ENCODE data around the gene BTG3.

BTG3 gene, protein sequence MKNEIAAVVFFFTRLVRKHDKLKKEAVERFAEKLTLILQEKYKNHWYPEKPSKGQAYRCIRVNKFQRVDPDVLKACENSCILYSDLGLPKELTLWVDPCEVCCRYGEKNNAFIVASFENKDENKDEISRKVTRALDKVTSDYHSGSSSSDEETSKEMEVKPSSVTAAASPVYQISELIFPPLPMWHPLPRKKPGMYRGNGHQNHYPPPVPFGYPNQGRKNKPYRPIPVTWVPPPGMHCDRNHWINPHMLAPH

GRCh38 chr21:17612565-17613241 is at the start of gene BTG3:
TSS of gene BTG3 (minus strand) at chr21:17612901. CDS start at chr21:17609144, 3,757 bp downstream.
- peak; percentile 83 to 88 for DNase-seq

DNA sequence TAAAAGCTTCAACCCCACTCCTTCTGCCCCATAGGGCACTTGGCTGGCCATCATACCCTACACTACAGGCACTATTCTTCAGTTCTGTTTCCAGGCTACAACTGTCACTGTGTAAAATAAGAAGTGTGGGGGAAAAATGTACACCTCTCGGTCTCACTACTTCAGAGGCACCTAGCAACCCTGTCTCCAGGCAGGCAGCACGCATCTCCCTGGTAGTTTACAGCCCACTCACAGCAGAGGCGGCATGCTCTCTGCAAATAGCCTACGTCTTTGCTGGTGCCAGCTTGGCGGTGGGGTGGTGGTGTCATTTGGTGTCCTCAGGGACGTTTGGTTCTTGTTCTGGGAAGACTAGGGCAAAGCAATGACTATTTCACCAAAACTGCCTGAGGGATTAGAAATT is 48.2 kb upstream of the BTG3 start:
- no peak for DNase-seq

DNA sequence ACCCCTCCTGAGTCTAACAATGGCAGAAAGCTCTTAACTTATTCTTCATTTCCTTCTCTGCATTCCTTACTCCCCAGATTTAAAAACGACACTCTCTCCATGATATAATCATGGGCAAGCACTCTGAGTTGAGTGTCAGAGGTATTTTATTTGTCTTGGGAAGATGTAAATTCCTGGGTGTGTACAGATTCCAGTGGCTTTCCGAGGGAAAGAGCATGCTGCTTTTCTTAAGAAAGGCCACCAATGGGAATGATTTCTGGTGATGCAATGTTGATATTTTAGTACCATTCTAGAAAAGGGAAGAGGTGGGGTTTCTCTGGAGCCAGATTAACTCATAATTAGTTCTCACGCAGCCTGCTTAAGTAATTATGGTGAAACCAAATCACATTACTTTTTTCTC is 47.8 kb upstream of the BTG3 start:
- no peak for DNase-seq

DNA sequence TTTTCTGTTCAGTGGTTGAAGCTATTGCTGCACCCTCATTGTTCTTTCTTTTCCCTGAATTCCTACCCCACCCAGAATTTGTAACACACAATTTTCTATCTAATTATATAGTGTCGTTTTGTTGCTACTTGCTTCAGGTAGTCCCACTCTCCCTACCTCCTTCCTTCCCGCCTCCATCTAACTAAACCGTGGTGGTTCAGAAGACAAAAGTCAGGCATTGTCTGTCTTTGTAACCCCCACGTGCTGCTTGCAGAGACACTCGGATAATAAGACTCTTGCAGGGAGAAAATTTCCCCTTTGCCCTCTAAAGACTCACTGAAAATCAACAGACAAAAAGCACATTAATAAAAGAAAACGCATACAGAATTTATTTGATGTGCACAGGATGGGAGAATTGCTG is 46.2 kb upstream of the BTG3 start:
- no peak for DNase-seq

DNA sequence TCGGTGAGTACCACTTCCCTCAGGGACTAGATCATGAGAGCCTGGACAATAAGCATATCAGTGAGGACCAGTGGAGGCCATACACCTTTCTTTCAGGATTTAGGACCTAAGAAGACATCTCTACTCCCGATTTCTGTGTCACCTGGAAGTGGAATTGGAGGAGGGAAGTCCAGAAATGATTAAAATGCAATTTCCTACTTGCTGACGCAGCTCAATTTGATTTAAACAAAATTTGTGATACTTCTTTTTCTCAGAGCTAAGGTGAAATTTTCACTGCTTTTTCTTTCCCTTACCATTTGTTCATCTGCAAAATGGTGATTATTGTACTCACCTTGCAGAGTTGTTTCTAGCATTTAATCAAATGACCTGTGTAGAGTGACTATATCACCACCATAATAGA is 38.8 kb upstream of the BTG3 start:
- DNase-seq: no peak

DNA sequence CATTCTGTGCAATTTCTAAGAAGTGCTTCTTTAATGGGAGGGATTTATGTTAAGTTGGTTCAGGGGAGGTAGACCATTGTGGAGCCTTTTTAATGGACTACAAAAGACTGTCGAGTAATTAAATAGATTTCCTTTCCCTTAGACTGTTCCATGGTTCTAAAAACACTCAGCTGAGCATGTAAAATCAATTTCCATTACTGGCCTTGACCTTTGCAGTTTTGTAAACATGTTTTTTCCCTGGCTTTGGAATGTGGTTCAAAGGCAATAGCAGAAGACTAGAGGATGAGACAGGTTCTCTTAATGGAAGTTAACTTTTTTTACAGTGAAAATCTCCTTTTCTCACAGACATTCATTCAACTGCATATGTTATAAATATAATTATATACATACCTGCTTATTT is 37.6 kb upstream of the BTG3 start:
- DNase-seq: no peak

DNA sequence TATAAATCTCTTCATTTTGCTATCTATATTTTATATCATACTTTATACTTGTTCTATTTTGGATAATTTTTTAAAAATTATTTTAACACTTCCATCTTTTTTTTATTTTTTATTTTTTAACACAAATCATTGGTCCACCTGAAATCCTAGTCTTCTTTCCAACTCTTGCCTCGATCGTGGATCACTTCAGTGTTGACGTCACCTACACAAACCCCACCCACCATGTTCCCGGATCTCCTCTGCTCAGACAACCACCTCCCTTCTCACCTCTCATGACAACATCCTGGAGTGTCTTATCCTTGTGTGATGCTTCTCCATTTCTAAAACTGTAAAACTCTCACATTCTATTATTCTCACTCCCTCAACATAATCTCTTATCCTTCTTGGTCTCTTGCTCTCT is 34.1 kb upstream of the BTG3 start:
- no peak for DNase-seq

DNA sequence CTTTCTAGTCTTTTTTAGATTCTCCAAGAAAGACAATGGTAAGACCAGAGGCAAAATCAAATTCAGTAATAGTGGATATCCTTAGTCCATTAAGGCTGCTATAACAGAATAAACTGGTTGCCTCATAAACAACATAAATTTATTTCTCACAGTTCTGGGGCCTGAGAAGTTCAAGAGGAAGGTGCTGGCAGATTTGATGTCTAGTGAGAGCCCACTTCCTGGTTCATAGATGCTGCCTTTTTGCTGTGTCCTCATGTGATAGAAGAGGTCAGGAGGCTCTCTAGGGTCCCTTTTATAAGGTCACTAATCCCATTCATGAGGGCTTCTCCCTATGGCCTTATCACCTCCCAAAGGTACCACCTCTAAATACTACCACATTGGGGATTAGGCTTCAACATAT is 31.5 kb upstream of the BTG3 start:
- DNase-seq: no peak

DNA sequence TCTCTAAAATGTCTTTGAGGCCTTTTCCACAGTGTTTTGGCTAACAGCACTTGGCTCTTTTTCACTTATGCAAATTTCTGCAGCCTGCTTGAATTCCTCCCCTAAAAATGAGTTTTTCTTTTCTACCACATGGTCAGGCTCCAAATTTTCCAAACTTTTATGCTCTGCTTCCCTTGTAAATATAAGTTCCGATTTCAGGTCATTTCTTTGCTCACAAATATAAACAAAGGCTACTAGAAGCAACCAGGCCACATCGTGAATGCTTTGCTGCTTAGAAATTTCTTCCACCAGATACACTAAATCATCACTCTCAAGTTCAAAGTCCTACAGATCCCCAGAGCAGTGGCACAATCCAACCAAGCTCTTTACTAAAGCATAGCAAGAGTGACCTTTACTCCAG is 28.1 kb upstream of the BTG3 start:
- no peak for DNase-seq

- DNase-seq: no peak
Measured at GRCh38 chr21:17636711-17637110, 24.0 kb upstream of the BTG3 start.

GRCh38 chr21:17631195-17631594 is 18.5 kb upstream of the BTG3 start:
- DNase-seq: no peak

- DNase-seq: no peak
Measured at GRCh38 chr21:17622018-17622417, 9.3 kb upstream of the BTG3 start.

- DNase-seq: no peak
Measured at GRCh38 chr21:17616831-17617230, 4.1 kb upstream of the BTG3 start.

DNA sequence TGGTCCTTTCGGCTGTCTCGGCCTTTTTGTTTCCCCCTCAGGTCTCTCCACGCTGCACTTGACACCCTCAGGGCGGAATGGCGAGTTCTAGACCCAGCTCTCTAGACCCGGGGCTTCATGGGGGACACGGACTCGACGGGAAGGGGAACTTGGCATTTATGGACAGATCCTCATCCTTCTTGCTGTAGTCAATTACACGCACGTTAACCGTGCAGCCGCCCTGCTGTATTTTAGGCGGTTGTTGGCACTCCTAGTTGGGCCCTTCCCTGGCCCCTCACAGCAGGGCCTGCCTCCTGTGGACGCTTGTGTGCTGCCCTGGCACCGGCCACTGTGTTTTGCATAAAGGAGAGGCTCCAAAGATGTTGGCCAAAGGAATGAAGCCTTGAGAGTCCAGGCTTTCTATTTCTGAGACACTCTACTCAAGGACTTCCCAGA is 558 bp upstream of the BTG3 start:
- no peak for DNase-seq

DNA sequence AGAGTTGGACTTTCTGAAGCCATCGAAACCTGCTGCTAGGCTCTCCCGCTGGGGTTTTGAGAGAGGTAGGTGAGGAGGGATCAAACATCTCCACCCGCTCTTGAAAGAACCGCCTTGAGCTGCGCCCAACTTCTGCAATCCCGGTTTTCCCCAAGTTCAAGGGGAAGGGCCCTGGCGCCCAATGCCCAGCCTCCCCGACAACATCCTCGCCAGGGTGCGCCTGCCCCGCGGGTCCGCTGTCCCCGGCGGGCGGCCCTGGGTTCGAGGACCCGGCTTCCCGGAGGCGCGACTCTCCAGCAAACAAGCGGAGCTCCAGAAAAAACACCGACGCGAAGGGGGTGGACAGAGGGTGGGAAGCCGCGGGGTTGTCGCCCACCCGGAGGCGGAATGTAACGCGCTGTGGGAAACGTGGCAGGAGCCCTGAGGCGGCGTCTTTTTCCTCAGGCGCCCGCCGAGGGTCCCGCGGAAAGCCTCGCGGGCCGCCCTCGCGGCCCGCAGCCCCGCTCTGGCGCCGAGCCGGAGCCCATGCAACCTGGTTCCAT is 607 bp downstream of the BTG3 start:
- peak in 1 of 2 experiments; percentile 59 for DNase-seq

- DNase-seq: peak; percentile 86
Measured at GRCh38 chr21:17611414-17612022, 1.2 kb downstream of the BTG3 start.

- peak in 1 of 2 experiments; percentile 16 for DNase-seq
Measured at GRCh38 chr21:17610911-17611310, 1.8 kb downstream of the BTG3 start.

GRCh38 chr21:17609681-17610080 is 3.0 kb downstream of the BTG3 start:
- no peak for DNase-seq

DNA sequence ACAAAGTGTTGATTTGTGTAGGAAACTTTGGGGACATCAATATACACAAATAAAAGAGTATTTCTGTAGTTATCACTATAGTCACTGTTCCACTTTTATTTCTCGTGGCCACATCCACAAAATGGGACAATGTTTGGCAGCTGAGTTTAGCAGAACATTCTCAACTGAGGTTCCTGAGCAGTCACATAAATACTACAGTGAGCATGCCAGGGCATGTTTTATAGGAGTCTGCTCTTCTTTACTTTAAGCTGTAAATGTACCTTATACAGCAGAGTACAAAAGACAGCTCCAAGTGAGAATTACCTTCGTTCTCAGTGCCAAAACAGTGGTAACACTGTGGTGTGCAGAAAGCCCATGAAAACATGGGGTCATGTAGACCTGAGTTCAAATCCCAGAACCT is 5.0 kb downstream of the BTG3 start:
- no peak for DNase-seq

DNA sequence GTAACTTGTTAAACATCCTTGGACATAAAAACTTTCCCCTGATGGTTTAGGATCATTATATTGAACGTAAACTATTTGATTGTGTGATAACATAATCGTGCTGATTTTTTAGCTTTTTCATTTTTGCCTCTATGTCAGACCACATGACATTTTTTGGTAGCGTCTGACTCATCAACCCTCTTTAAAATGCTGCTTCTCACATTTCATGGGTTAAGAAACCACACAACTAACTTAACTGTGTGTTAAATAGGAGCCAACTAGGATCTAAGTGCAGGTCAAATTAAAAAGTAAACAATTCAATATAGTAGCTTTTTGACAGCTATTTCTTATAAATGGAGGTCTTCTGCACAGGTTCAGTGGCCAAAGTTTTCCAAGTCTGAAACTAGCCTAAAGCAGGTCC is 9.8 kb downstream of the BTG3 start:
- no peak for DNase-seq

DNA sequence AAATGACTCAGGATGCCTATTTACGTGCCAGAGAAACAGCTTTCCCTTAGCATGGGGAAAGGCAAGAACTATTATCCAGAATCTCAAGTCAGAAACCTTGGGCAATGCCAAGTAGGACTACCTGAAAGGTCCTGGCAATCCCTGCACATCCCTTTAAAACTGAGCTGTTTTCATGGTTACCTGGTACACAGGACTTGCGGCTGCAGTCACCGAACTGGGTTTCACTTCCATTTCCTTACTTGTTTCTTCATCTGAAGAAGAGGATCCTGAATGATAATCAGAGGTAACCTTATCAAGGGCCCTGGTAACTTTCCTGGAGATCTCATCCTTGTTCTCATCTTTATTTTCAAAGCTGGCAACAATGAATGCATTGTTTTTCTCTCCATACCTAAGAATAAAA is 14.3 kb downstream of the BTG3 start:
- DNase-seq: no peak

GRCh38 chr21:17597680-17598079 is 15.0 kb downstream of the BTG3 start:
- no peak for DNase-seq

- DNase-seq: no peak
Measured at GRCh38 chr21:17590430-17590829, 22.3 kb downstream of the BTG3 start.

DNA sequence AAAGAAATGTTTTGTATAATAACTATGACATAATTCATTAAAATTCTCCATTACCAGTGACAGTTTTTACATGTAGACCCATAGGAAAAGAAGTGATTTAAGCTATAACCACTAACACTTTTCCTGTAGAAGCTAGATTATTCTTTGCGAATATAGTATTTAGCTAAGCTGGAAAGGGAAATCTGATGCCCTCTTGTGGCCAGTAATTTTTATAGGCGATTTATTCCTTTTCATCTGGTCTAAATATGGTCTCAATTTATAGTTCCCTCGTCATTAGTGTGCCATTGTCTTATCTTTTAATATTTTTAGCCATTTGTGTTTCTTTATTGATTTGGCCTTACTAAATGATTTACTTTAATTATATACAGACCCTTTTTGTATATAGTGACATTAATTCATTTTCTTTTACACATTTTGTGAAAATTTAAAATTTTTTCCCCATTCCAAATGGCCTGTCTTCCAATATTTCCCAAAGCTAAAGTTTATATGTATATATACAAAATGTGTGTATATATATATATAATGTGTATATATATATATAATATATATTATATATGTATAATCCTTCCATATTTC is 26.7 kb downstream of the BTG3 start:
- DNase-seq: no peak
